H1 (cell line): ENCODE results near the gene UNC5B. TPM values are rescaled to one million over a fixed set of nuclear protein-coding genes. Genes with fewer than 3 reads are reported as not detected.
A peak's percentile ranks its signal among the peaks of the same experiment; 100 is the strongest.

Source experiments
- CTCF ChIA-PET: fragments of 300-600 bp; sonication (Branson Sonifier 250); formaldehyde crosslinking; loops from one replicate; lab custom pipeline; 2021; ENCODE audit not compliant: partially characterized antibody; lab: Charles Lee
- POLR2A ChIA-PET: fragments of 300-600 bp; sonication (Branson Sonifier 250); formaldehyde crosslinking; loops from one replicate; lab custom pipeline; 2021; ENCODE audit warnings: inconsistent platforms; ENCODE audit not compliant: partially characterized antibody; lab: Charles Lee
- DNase-seq, 2 experiments: peaks; one replicate each; pipeline versions ENCODE4 v3.0.0 to v3.0.0-alpha.2; 2010 to 2022; ENCODE audit warnings: low spot score in 2 of 2, low read depth in 1 of 2, mixed read lengths in 1 of 2
- FAIRE-seq: peaks from 2 replicates; lab custom pipeline; 2011; peaks lifted over from hg19 to GRCh38; lab: Jason Lieb, UNC
- H2AFZ ChIP-seq: 2 replicates; pipeline ENCODE4 v1.8.1; 2012; ENCODE audit warnings: low read length, inconsistent platforms
- H2AK5ac ChIP-seq: 2 replicates; pipeline ENCODE4 v1.6.1; 2013; ENCODE audit warnings: low read depth, low read length
- H2BK120ac ChIP-seq: replicated peaks from 2 replicates; pipeline ENCODE3; 2013; ENCODE audit warnings: low read depth, low read length, inconsistent platforms
- H2BK12ac ChIP-seq: 2 replicates; pipeline ENCODE4 v1.6.1; 2013; ENCODE audit warnings: low read depth, low read length
- H2BK15ac ChIP-seq: 2 replicates; pipeline ENCODE4 v1.6.1; 2013; ENCODE audit warnings: low read length
- H2BK20ac ChIP-seq: 2 replicates; pipeline ENCODE4 v1.6.1; 2013; ENCODE audit warnings: low read length
- H2BK5ac ChIP-seq: 2 replicates; pipeline ENCODE4 v1.6.1; 2013; ENCODE audit warnings: low read depth, low read length
- H3K14ac ChIP-seq: 2 replicates; pipeline ENCODE4 v1.6.1; 2013; ENCODE audit warnings: inconsistent platforms; ENCODE audit not compliant: insufficient read length
- H3K18ac ChIP-seq: 2 replicates; pipeline ENCODE4 v1.6.1; 2013; ENCODE audit warnings: low read length; ENCODE audit errors: extremely low read depth
- H3K23ac ChIP-seq: 2 replicates; pipeline ENCODE4 v1.6.1; 2013; ENCODE audit warnings: inconsistent platforms; ENCODE audit not compliant: insufficient read length
- H3K23me2 ChIP-seq: 2 replicates; pipeline ENCODE4 v1.6.1; 2013; ENCODE audit warnings: low read depth, low read length
- H3K27ac ChIP-seq: 2 replicates; pipeline ENCODE4 v1.6.1; 2011; ENCODE audit warnings: low read depth, low read length, inconsistent platforms
- H3K27me3 ChIP-seq, 4 experiments: replicated peaks in 1 of 4; 1 replicate in 1 of 4; 2 replicates in 3 of 4; pipeline versions ENCODE4 v1.6.1 to v1.8.1; 2011 to 2013; ENCODE audit warnings: low read length in 3 of 4, mild to moderate bottlenecking in 3 of 4, inconsistent platforms in 2 of 4, mixed read lengths in 2 of 4, moderate library complexity in 1 of 4; ENCODE audit not compliant: control insufficient read depth in 3 of 4, insufficient read depth in 3 of 4; ENCODE audit errors: extremely low read depth in 1 of 4
- H3K36me3 ChIP-seq, 4 experiments: 2 replicates each; pipeline versions ENCODE4 v1.6.1 to v1.8.1; 2011 to 2013; ENCODE audit warnings: mild to moderate bottlenecking in 4 of 4, low read length in 3 of 4, moderate library complexity in 2 of 4, control low read depth in 1 of 4, inconsistent platforms in 1 of 4; ENCODE audit not compliant: insufficient read depth in 4 of 4, control insufficient read depth in 2 of 4
- H3K4ac ChIP-seq: replicated peaks from 2 replicates; pipeline ENCODE3; 2013; ENCODE audit warnings: low read length, low read depth, mixed read lengths, inconsistent platforms; ENCODE audit not compliant: insufficient read length
- H3K4me1 ChIP-seq, 4 experiments: replicated peaks in 1 of 4; 1 replicate in 1 of 4; 2 replicates in 3 of 4; pipeline versions ENCODE4 v1.6.1 to v1.8.1; 2011 to 2013; ENCODE audit warnings: low read length in 3 of 4, inconsistent platforms in 2 of 4, mixed read lengths in 1 of 4; ENCODE audit not compliant: insufficient read depth in 4 of 4, control insufficient read depth in 3 of 4
- H3K4me2 ChIP-seq, 2 experiments: 2 replicates each; pipeline versions ENCODE4 v1.6.1 to v1.8.1; 2011 to 2013; ENCODE audit warnings: low read depth in 2 of 2, low read length in 2 of 2, control low read depth in 1 of 2, inconsistent platforms in 1 of 2, mild to moderate bottlenecking in 1 of 2; ENCODE audit not compliant: insufficient read depth in 1 of 2
- H3K4me3 ChIP-seq, 4 experiments: fragments of 200-600, 300-600 bp in 1 of 4; sonication (generic), shearing (Covaris generic), sonication (Bioruptor Twin) in 1 of 4; 2 replicates each; pipeline versions ENCODE4 v1.5.1 to v1.8.1; 2011 to 2016; ENCODE audit warnings: low read length in 4 of 4, low read depth in 3 of 4, control low read depth in 2 of 4, inconsistent platforms in 2 of 4, mild to moderate bottlenecking in 2 of 4, mixed read lengths in 1 of 4, moderate library complexity in 1 of 4; ENCODE audit not compliant: insufficient read depth in 2 of 4; ENCODE audit errors: extremely low read depth in 1 of 4
- H3K56ac ChIP-seq: replicated peaks from 2 replicates; pipeline ENCODE3; 2013; ENCODE audit warnings: low read depth, mild to moderate bottlenecking, mixed read lengths, low read length, inconsistent platforms; ENCODE audit not compliant: insufficient read length
- H3K79me1 ChIP-seq: 2 replicates; pipeline ENCODE4 v1.6.1; 2013; ENCODE audit warnings: low read depth, low read length, control low read depth
- H3K79me2 ChIP-seq, 2 experiments: 2 replicates each; pipeline versions ENCODE4 v1.6.1 to v1.8.1; 2012 to 2013; ENCODE audit warnings: low read length in 2 of 2, mild to moderate bottlenecking in 2 of 2, inconsistent platforms in 1 of 2; ENCODE audit not compliant: insufficient read depth in 2 of 2, control insufficient read depth in 1 of 2
- H3K9ac ChIP-seq, 4 experiments: replicated peaks in 1 of 4; 1 replicate in 1 of 4; 2 replicates in 3 of 4; pipeline versions ENCODE4 v1.6.1 to v1.8.1; 2011 to 2013; ENCODE audit warnings: low read depth in 3 of 4, low read length in 3 of 4, control low read depth in 2 of 4, mild to moderate bottlenecking in 2 of 4, moderate library complexity in 2 of 4, inconsistent platforms in 1 of 4; ENCODE audit errors: extremely low read depth in 1 of 4
- H3K9me3 ChIP-seq, 2 experiments: 2 replicates each; pipeline versions ENCODE4 v1.6.1 to v1.8.1; 2012 to 2013; ENCODE audit warnings: mild to moderate bottlenecking in 2 of 2, moderate library complexity in 2 of 2, control low read depth in 1 of 2, inconsistent platforms in 1 of 2, low read depth in 1 of 2, low read length in 1 of 2, mixed read lengths in 1 of 2; ENCODE audit not compliant: insufficient read depth in 2 of 2
- H4K20me1 ChIP-seq, 2 experiments: replicated peaks in 1 of 2; 2 replicates each; pipeline versions ENCODE3 to v1.8.1; 2011 to 2013; ENCODE audit warnings: inconsistent platforms in 2 of 2, low read length in 2 of 2, mild to moderate bottlenecking in 1 of 2; ENCODE audit not compliant: insufficient read depth in 2 of 2, control insufficient read depth in 1 of 2
- H4K5ac ChIP-seq: 2 replicates; pipeline ENCODE4 v1.6.1; 2013; ENCODE audit warnings: low read length, low read depth, mixed read lengths, inconsistent platforms; ENCODE audit not compliant: insufficient read length
- H4K8ac ChIP-seq: 2 replicates; pipeline ENCODE4 v1.8.0; 2013; ENCODE audit warnings: mild to moderate bottlenecking, moderate library complexity, low read length, inconsistent platforms; ENCODE audit not compliant: insufficient read depth; ENCODE audit errors: extremely low read depth
- H4K91ac ChIP-seq: replicated peaks from 2 replicates; pipeline ENCODE3; 2013; ENCODE audit warnings: low read length, mixed read lengths, inconsistent platforms; ENCODE audit not compliant: insufficient read length
- ASH2L ChIP-seq: fragments of 200-600, 300-600 bp; sonication (generic); IDR thresholded peaks from one replicate; pipeline ENCODE4 v1.7.1; 2017; ENCODE audit warnings: low read length
- BCL11A ChIP-seq, 2 experiments: IDR thresholded peaks; one replicate each; pipeline ENCODE4 v1.6.1; 2011; ENCODE audit warnings: low read depth in 2 of 2, low read length in 2 of 2, mild to moderate bottlenecking in 2 of 2
- CBX8 ChIP-seq: fragments of 300-800, 300-1000 bp; sonication (generic); IDR thresholded peaks from 2 replicates; pipeline ENCODE4 v1.7.1; 2016; ENCODE audit warnings: low read depth, low read length, borderline replicate concordance
- CTBP2 ChIP-seq: IDR thresholded peaks from 2 replicates; pipeline ENCODE4 v1.7.0; 2011; ENCODE audit warnings: borderline replicate concordance, mild to moderate bottlenecking, moderate library complexity, mixed read lengths, low read length; ENCODE audit not compliant: insufficient read depth, insufficient read length
- EZH2 ChIP-seq: fragments of 200-600 bp; sonication (generic); IDR thresholded peaks from 2 replicates; pipeline ENCODE4 v1.7.1; 2012; ENCODE audit warnings: low read depth, mild to moderate bottlenecking, moderate library complexity, low read length, inconsistent platforms; ENCODE audit not compliant: severe bottlenecking
- FOSL1 ChIP-seq: IDR thresholded peaks from 2 replicates; pipeline ENCODE4 v1.6.1; 2011; ENCODE audit warnings: mild to moderate bottlenecking, low read depth, low read length, moderate library complexity; ENCODE audit not compliant: insufficient read depth
- JUND ChIP-seq: IDR thresholded peaks from 2 replicates; pipeline ENCODE4 v1.6.1; 2011; ENCODE audit warnings: mild to moderate bottlenecking, improper control_type of control experiment, low read length
- POU5F1 ChIP-seq: IDR thresholded peaks from 2 replicates; pipeline ENCODE4 v1.6.1; 2011; ENCODE audit warnings: low read depth, mild to moderate bottlenecking, low read length, moderate library complexity
- RXRA ChIP-seq: IDR thresholded peaks from 2 replicates; pipeline ENCODE4 v1.6.1; 2011; ENCODE audit warnings: low read depth, mild to moderate bottlenecking, low read length, moderate library complexity; ENCODE audit not compliant: insufficient read depth
- SIN3A ChIP-seq, 2 experiments: IDR thresholded peaks in 1 of 2; conservative IDR thresholded peaks in 1 of 2; 2 replicates each; pipeline ENCODE4 v1.6.1; 2011 to 2012; ENCODE audit warnings: low read length in 2 of 2, improper control_type of control experiment in 1 of 2, low read depth in 1 of 2, mild to moderate bottlenecking in 1 of 2
- ZNF274 ChIP-seq: IDR thresholded peaks from 2 replicates; pipeline ENCODE4 v1.7.0; 2012; ENCODE audit warnings: low read length, borderline replicate concordance; ENCODE audit errors: extremely low read depth
- WGBS, 2 experiments: shearing (Covaris generic) in 1 of 2; methylation state at CpG; one replicate each; pipeline versions ENCODE4 v1.1.6 to v1.1.7; 2013 to 2015; ENCODE audit warnings: low lambda C conversion rate in 2 of 2, mixed read lengths in 2 of 2, inconsistent platforms in 1 of 2, low coverage in 1 of 2, missing lambda C conversion rate in 1 of 2; ENCODE audit not compliant: insufficient replicate concordance in 2 of 2, insufficient coverage in 1 of 2, insufficient read length in 1 of 2; ENCODE audit errors: extremely low coverage in 1 of 2, missing lambda C conversion rate in 1 of 2; 5-methylcytosine and 5-hydroxymethylcytosine counted together
- polyA plus RNA-seq, 7 experiments: library from polyadenylated mRNA; depleted of rRNA in 3 of 7; stranded (reverse) in 5 of 7; unstranded in 2 of 7; fragments of >200 nt in 5 of 7; fragments of 200-250 nt in 2 of 7; gene quantifications; 1 replicate in 5 of 7; 2 replicates in 1 of 7; 4 replicates in 1 of 7; pipeline versions ENCODE4 v1.2.1 to v1.2.3, GENCODE V29; 2011 to 2013; ENCODE audit warnings: missing spikeins in 2 of 7, mixed read lengths in 2 of 7
- total RNA-seq: library from RNA; stranded (reverse); fragmentation: NEBNext Ultra II Directional; extraction: Animal tissue kit (Norgen Biotek cat#: 25700); gene quantifications from 2 replicates; pipeline ENCODE4 v1.2.1, GENCODE V29; 2021
- TF ChIP-seq, protein P1 (sequence below): IDR thresholded peaks from 2 replicates; pipeline ENCODE4 v1.6.1; 2012; ENCODE audit warnings: inconsistent platforms

UNC5B gene
- total and polyA plus RNA-seq, 2 of the 8 experiments (the other 6 are each of a cell fraction or from before 2014, with no cell fraction given): 27.9 to 31.8 TPM

DNA sequence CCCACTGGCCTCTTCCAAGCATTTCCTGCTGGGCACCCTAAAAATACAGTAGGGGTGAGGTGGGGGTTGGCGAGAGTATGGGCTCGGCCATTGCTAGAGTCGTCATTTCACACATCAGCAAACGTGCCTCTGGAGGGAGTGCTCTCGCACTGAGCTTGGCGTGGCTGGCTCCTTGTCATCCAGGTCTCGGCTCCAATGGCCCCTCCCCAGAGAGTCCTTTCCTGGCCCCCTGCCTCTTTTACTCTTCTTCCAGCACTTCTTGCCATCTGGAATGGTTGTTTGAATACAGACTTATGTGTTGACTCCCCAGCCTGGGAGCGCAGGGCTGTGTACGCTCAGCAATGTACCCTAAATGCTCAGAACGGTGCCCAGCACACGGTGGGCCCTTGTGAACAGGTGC, 18.8 kb downstream of the UNC5B start:
- H3K79me1 ChIP-seq: peaks cover 11% of the 10 kb centered on the region
- peaks cover 6 to 14% of the 10 kb centered on the region in 2 experiments for H4K20me1 ChIP-seq
- FAIRE-seq: no peak
- no peak overlapping the region for H3K4ac ChIP-seq
- H3K14ac ChIP-seq: no peak overlapping the region
- H3K27me3 ChIP-seq: 0 out of 7 replicates have a peak, but pooled peaks cover 0 to 2% (median 0%) of the 10 kb centered on the region in 4 experiments
- H3K36me3 ChIP-seq: no peaks in the 10 kb centered on the region
- H4K5ac ChIP-seq: no peak overlapping the region
- DNase-seq: no peak
- H3K4me1 ChIP-seq: peaks cover 4 to 17% (median 10%) of the 10 kb centered on the region in 4 experiments; a peak in 6 of 7 replicates
- H2AK5ac ChIP-seq: no peak overlapping the region
- H2BK20ac ChIP-seq: no peak overlapping the region
- no peaks in the 10 kb centered on the region for H3K9me3 ChIP-seq
- H4K8ac ChIP-seq: no peak overlapping the region; the same call in 1 of the 2 replicates
- no peak overlapping the region for H3K23ac ChIP-seq
- ChIA-PET CTCF (interaction anchor here (1.1 to 3.2 kb wide), 7 partner anchors 10 to 306 kb away, joined by 3 to 16 read pairs (median 8); no protein-coding TSS in a partner anchor), POLR2A (interaction anchor here (0.6 to 3.9 kb wide), 3 partner anchors 14 to 55 kb away, joined by 3 to 14 read pairs (median 13); partner anchors contain the start of gene UNC5B)
- no peak overlapping the region for H3K4me2 ChIP-seq
- no peak overlapping the region for H2BK120ac ChIP-seq
- H4K91ac ChIP-seq: no peak overlapping the region
- no peak overlapping the region for H3K18ac ChIP-seq
- no peak overlapping the region for H3K9ac ChIP-seq
- H2AFZ ChIP-seq: no peak overlapping the region
- H2BK12ac ChIP-seq: 0 out of 2 replicates have a peak overlapping the region, but pooled peaks have one; percentile 17
- no peak overlapping the region for H3K56ac ChIP-seq
- no peak overlapping the region for H3K27ac ChIP-seq
- no peak overlapping the region for H2BK15ac ChIP-seq
- peaks cover 0 to 20% of the 10 kb centered on the region in 2 experiments; a peak in 1 of 4 replicates for H3K79me2 ChIP-seq
- no peaks in the 10 kb centered on the region for H3K23me2 ChIP-seq
- no peak overlapping the region for H3K4me3 ChIP-seq
- no peak overlapping the region for H2BK5ac ChIP-seq
- WGBS, 2 experiments: 73% methylated on average over 11 of the region's 11 CpGs; no CpG with 5 or more reads in 1 of the 2 experiments
- TF ChIP-seq EZH2 (no peak), JUND (no peak), CTBP2 (no peak), BCL11A (IDR thresholded peaks at IDR 0.05; ENCODE audit: low read depth in 2 of 2, low read length in 2 of 2) (no peak), RXRA (no peak), CBX8 (no peak), ZNF274 (no peak), ASH2L (no peak), FOSL1 (no peak), POU5F1 (no peak), SIN3A (conservative IDR thresholded peaks at IDR 0.05 in 1 of 2, IDR thresholded peaks at IDR 0.05 in 1 of 2; ENCODE audit: low read depth in 1 of 2, low read length in 2 of 2) (no peak)
- TF ChIP-seq, protein P1, sequence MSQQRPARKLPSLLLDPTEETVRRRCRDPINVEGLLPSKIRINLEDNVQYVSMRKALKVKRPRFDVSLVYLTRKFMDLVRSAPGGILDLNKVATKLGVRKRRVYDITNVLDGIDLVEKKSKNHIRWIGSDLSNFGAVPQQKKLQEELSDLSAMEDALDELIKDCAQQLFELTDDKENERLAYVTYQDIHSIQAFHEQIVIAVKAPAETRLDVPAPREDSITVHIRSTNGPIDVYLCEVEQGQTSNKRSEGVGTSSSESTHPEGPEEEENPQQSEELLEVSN: no peak
